Peyer's patch (tissue), 4 donors: ENCODE data around the gene PDE4C.

ENCODE experiments used
- POLR2A ChIP-seq, 2 donors: fragments of 450-650 bp; IDR thresholded peaks; one replicate each; pipeline ENCODE4 v1.5.1; 2017; ENCODE audit warnings: antibody characterized with exemption in 2 of 2, mild to moderate bottlenecking in 2 of 2, moderate library complexity in 2 of 2
- TF ChIP-seq, protein P1 (sequence below), 6 experiments: fragments of 450-650 bp in 4 of 6; fragments of 200-600 bp in 2 of 6; sonication (generic) in 1 of 6; IDR thresholded peaks; one replicate each; pipeline ENCODE4 v1.5.1; 2017 to 2019; ENCODE audit warnings: antibody characterized with exemption in 6 of 6, mild to moderate bottlenecking in 3 of 6, moderate library complexity in 1 of 6

DNA sequence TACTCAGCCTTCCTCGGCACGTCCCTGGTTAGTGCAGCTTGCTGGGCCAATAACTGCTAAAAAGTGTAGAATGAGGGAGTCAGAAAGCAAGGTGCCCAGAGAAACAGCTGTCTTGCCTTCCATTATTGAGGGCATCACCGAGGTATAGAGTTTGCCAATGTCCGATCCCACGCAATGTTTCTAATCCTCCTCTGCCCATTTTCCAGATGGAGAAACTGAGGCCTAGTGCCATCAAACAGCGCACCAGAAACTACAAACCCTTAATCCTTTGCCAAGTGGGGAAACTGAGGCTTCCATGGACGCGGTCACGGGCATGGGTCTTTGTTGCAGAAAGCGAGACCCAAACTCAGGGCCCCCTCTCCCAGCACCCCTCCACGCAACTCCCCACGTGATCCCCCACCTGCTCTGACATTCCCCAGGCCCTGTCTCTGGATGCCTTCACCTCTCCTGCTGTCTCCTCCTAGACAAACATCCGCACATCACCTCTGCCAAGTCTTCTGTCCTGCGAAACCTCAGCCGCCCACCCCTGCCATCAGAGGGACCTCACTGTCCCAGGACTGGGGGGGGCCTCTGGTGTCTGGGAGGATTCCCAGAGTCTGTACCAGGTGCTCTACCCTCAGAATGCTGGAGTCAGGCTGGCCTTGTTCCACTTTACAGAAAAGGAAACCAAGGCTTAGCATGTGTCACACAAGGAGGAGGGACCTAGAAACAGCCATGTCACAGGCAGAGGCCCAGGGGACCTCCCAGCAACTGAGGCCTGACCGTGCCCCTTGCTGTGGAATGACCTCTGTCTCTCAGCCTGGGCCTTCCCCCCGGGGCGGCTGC lies 930 bp upstream of the PDE4C start:
- no peak for TF ChIP-seq POLR2A (IDR thresholded peaks at IDR 0.05)
- TF ChIP-seq, protein P1, sequence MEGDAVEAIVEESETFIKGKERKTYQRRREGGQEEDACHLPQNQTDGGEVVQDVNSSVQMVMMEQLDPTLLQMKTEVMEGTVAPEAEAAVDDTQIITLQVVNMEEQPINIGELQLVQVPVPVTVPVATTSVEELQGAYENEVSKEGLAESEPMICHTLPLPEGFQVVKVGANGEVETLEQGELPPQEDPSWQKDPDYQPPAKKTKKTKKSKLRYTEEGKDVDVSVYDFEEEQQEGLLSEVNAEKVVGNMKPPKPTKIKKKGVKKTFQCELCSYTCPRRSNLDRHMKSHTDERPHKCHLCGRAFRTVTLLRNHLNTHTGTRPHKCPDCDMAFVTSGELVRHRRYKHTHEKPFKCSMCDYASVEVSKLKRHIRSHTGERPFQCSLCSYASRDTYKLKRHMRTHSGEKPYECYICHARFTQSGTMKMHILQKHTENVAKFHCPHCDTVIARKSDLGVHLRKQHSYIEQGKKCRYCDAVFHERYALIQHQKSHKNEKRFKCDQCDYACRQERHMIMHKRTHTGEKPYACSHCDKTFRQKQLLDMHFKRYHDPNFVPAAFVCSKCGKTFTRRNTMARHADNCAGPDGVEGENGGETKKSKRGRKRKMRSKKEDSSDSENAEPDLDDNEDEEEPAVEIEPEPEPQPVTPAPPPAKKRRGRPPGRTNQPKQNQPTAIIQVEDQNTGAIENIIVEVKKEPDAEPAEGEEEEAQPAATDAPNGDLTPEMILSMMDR (IDR thresholded peaks at IDR 0.05), result no peak
